HS-27A (cell line): ENCODE results near the gene SLC15A5.

ENCODE experiments used
- DNase-seq: peaks from one replicate; pipeline ENCODE4 v3.0.0-alpha.2; 2012; ENCODE audit warnings: low read depth, missing footprints

SLC15A5 gene, protein sequence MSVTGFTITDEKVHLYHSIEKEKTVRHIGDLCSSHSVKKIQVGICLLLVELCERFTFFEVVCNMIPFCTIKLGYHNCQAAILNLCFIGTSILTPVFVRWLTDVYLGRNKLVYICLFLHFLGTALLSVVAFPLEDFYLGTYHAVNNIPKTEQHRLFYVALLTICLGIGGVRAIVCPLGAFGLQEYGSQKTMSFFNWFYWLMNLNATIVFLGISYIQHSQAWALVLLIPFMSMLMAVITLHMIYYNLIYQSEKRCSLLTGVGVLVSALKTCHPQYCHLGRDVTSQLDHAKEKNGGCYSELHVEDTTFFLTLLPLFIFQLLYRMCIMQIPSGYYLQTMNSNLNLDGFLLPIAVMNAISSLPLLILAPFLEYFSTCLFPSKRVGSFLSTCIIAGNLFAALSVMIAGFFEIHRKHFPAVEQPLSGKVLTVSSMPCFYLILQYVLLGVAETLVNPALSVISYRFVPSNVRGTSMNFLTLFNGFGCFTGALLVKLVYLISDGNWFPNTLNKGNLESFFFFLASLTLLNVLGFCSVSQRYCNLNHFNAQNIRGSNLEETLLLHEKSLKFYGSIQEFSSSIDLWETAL

DNA sequence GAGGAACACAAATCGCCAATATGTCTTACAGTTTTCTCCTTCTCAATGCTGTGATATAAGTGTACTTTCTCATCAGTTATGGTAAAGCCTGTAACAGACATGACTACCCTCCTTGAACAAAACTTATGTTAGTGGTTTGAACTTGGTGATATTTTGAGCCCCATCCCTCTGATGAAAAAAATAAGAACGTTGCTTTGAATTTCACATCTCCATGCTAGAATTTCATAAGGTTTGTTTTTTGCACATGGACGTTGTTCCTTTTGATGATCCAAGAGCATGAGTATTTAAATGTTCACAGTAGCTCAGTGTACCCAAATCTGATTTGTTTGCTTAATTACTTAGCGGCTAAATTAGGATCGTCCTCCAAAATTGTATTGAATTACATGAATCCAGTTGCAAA lies at the start of gene SLC15A5:
SLC15A5 (minus strand) TSS at position 101 of the 400 bp plus-strand sequence; CDS start at position 101, 0 bp downstream.
- DNase-seq: no peak

DNA sequence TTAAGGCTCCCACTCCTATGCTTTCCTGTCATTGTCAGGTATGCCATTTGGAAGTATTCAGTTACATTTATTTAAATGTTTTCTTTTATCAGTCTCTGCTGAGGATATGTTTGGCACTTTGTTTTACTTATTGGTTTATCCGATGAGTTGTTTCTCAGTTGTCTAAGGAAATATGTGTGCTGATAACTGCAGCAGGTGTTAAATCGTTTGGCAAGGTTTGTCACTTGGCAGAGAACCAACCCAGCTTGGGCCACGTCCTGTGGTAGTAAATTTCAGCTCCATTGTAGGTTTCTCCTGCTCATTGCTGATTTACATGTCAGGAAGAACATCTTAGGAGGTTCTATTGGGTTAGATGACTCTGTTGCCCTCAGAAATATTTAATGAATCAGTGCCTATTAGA lies 47.9 kb upstream of the SLC15A5 start:
- no peak for DNase-seq

DNA sequence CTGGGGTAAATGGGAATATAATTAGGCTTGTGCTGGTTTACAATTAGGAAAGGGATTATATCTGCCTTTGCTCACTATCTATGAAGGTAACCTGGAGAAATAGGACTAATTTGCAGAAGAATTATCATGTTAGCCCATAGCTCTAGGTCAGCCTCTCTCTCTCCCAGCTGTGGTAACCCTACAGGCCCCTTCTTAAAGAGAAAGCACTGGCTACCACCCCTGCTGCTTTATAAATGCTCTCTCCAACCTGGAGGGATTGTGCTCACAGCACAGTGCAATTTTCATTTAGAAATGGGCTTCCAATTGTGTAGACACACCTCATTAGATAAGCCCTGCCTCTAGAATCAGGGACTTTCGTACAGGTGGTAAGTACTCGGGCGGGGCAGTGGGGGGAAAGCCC lies 47.3 kb upstream of the SLC15A5 start:
- no peak for DNase-seq

DNA sequence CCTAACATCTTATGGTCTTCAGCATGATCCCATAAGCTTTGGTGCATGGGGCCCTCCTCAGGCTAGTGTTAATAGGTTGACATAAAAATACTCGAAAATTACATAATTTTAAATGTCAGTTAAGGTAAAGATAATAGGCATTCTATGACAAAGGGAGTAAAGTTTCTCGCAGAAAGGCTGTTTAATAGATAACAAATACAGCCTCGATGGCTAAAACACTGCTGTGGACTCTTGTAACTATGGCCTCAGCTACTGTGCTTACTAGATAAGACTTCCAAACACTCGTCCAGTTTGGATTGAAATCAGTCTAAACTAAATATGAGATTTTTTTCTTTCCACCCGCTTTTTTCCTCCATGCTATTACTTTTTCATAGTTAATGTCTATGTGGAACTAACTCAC lies 46.8 kb upstream of the SLC15A5 start:
- DNase-seq: no peak

DNA sequence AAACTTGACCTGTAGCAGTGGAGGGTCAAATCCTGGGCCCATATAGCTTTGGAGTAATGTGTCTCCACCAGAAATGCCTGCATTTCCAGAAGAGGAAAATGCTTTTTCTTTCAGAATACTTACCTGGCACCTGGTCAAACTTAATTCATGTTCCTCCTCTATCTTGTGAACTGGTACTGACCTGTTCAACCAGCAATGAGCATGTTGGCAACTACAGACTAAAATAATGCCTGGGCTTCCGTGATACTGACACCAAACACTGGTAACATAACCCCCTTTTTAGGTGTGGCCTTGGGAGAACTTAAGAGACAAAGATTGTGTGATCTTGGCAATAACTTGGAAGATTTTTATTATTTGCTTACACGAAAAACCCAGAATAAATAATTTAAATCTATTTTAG lies 46.2 kb upstream of the SLC15A5 start:
- no peak for DNase-seq

DNA sequence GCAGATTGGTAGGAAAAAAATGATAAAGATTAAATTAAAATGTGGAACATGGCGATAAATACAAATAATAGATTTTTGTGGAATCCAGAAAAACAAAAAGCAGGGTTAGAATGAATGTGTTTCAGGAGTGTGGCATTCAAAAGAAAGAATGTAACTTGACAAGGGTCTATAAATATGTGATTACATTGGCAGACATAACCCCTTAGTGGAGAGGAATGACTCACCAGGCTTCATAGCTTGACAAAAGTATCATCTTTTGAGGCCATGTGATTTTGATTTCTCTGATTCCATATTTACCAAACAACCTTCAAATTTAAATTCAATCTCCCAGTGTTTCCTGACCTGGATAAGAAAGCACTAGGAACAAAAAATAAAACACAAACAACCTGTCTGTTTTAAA lies 45.5 kb upstream of the SLC15A5 start:
- peak; percentile 36 for DNase-seq

DNA sequence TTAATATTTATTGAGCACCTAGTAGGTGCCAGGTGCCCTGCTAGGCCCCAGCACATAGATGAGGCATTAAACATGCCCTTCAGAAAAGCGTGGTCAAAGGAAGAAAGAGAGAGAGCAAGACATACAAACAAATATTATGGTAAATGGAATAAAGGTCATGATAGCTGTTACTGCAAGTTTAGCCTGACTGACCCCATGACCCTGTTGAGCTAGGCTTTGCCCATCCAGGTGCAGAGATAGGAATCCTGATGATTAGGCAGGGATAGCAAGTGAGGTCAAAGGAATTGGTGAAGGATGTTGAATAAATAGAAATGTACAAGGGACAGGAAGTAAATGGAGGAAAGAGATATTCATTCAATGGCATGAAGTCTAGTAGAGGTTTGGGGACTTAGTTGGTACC lies 33.4 kb upstream of the SLC15A5 start:
- DNase-seq: no peak

DNA sequence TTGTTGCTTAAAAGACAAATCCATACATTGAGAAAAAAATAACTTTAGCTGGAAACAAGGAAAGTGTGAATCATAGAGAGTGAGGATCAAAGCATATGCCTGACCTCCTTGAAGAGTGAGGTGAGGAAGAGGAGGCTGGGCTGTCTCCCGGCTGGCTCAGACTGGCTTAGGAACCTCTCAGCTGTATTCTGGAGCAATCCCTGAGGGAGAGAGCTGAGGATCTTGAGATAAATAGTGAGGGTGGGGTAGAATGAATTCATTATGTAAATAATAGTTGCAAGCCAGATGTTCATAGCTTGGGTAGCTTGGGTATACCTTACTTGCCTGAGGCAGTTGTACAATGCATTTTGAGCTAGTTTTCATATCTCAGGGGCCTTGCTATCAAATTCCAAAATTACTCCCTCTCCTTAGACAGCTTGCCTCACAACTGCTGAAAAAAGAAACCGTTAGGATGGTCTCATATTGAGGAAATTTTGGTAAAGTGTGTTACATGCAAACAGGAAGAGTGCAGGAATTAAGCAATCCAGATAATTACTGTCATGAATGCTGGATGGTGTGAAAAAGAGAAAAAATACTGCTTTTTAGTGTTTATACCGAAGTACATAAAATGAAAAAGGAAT lies 30.5 kb upstream of the SLC15A5 start:
- no peak for DNase-seq

DNA sequence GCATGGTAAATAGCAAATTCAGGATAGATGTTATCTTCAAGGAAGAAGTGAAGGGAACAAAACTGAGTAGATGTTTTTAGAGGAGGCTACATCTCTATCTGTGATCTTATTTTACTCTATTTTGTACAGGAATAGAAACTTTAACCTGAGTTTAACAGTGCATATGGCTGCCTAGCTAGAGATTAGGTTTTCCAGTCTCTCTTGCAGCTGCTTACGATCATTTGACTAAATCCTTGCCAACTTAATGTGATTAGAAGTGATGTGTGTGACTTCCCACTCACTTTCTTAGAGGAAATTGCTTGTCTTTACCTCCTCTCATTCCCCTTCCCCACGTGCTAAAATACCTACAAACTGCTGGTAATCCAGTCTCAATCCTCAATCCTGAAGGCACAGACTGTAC lies 26.5 kb upstream of the SLC15A5 start:
- DNase-seq: no peak

DNA sequence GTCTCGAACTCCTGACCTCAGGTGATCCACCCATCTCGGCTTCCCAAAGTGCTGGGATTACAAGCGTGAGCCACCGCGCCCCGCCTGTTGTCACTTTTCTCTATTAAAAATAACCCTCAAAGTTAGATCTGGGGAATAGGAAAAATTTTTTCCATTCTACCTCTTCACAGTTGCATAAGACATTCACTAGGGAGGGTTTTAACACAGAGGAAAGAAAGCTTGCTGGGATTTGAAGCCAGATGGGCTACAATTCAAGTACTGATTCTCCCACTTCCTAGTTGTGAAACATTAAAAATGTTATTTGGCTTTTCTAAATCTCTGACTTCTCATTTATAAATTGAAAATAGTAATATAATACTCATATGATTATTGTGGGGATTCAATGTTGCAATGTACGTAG lies 23.3 kb upstream of the SLC15A5 start:
- no peak for DNase-seq

DNA sequence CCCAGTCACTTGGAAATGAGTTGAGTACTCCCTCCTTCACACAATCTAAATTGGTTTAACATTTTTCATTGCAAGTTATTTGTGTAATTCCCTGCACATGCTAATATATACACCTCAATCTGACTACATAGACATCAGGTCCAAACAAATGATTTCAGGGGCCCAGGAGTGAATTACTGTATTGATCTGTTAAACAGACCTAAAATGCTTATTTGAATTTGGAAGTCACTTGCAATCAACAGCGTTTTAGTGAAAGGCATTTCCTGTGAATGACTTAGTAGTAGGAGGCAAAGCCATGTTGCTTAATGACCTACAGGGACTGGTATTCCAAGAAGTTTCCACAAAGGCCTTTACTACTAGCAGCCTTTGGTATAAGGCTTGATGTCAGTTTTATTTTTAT lies 22.6 kb upstream of the SLC15A5 start:
- DNase-seq: no peak

DNA sequence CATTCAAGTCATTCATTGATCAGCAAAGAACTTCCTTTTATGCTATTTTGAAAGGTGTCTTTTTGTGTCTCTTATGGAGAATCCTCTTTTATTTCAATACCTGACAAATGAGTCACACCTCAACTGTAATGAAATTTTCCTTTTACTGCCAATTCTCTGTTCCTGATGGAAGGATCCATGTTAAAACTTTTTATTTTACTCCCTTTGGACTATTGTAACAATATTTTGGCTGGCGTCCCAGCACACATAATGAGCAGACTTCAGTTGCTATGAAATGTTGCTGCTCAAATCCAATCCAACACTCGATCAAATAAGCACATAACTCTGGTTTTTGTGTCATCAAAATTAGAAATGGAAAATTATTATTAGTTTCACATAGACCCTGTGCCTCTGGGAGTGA lies 21.9 kb upstream of the SLC15A5 start:
- DNase-seq: no peak

DNA sequence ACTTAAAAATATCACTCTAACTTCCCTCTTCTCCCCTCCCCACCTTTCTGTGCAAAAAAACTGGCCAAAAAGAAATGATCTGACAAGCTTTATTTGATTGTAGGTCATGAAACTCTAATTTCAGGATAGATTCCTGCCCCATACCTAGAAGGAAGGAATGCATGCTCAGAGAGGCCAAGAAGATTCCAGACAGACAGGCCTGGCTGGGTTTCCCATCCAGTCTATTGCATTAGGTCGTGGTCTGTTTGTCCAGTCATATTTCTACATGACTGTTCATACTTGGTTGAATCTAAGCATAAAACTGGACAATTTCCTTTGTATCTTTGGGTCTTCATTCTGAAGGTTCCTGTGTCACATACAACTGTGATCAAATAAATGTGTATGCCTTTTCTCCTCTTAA lies 20.0 kb upstream of the SLC15A5 start:
- no peak for DNase-seq

DNA sequence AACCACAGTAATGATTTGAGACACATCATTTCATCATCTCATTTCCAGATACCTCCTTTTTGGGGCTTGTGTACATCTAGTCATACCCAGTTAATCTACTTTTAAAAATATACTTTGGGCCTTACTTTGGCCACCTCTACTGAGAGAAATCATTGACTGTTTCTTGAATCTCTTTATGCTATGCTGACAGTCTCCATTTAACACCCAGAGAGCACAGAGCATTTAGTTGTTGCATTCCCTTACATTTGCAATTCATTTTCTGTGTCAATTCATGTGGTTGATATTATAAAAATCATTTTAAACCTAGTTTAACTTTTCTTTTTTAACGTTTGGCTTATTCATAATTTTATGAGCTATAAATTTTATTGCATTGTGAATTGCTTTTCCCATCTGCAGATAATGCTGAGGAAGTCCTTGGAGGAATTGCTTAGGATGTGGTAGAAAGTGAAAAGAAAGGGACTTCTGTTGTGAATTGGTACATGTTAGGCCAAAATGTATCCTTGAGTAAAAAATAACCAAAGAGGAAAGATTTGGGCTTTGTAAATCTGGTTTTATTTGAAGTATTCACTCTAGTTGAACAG lies 17.0 kb upstream of the SLC15A5 start:
- DNase-seq: no peak

DNA sequence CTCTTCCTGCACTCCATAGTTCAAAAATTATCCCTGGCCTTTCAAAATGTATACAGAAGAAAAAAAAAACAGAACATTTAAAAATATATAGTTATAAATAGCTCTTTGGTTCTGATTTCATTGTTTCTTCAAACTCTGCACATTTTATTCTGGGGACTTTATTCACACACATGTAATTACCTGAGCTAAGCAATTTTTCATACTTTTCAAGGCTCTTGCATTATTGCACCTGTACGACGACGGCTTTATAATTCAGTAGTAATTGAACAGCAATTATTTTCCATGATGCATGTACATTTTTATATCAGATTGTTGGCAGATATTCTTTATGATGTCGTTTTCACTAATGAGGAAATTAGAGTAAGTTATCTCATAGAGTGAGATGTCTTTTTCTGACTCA lies 13.5 kb upstream of the SLC15A5 start:
- DNase-seq: no peak

DNA sequence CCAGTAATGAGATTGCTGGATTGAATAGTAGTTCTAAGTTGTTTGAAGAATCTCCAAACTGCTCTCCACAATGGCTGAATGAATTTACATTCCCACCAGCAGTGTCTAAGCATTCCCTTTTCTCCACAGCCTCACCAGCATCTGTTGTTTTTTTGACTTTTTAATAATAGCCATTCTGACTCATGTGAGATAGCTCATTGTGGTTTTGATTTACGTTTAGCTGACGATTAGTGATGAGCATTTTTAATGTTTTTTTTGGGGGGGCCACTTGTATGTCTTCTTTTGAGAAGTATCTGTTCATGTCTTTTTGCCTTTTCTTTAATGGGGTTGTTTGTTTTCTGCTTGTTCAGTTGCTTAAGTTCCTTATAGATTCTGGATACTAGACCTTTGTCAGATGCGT lies 8.1 kb upstream of the SLC15A5 start:
- DNase-seq: no peak

DNA sequence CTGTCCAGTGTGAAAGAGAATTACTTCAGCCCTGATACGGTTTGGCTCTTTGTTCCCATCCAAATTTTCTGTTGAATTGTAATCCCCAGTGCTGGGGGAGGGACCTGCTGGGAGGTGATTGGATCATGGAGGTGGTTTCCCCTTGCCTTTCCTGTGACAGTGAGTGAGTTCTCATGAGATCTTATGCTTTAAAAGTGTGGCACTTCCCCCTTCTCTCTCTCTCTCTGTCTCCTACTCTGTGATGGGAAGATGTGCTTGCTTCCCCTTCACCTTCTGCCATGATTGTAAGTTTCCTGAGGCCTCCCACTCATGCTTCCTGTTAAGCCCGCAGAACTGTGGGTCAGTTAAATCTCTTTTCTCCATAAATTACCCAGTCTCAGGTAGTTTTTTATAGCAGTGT lies 5.5 kb upstream of the SLC15A5 start:
- DNase-seq: no peak

DNA sequence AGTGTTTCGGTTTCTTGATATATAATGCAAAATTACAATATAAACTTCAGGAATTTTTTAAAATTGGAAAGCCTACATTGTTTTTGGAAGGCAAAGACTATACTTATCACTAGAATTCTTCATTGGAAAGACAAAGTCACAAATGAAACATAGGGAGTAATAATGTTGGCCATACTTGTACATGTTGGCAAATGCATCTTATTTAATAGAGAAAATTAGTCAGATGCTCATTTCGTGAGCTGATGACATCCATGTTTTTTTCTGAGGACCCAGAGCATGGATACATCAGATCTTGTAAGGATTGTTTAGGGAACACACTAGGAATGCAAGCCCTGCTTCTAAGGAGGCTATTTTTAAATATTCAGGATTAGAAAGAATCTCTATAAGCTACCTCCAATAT lies 4.6 kb upstream of the SLC15A5 start:
- no peak for DNase-seq

DNA sequence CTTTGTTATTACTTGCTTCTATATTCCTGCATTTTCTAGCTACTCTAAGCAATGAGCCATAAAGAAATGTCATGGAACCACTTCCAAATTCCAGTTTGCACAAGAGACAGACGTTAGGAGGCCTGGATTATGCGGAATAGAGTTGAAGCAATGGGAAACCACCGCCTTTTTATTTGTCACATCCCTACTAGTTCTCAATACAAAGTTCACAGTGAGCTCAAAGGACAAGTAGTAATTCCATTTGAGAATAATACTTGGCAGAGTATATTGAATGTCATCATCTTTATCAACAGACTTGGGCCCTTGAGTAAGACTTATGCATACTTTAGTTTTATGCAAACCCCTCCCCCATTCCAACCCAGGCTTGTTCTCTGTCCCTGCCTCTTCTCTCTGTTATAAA lies 3.7 kb upstream of the SLC15A5 start:
- DNase-seq: peak; percentile 83

DNA sequence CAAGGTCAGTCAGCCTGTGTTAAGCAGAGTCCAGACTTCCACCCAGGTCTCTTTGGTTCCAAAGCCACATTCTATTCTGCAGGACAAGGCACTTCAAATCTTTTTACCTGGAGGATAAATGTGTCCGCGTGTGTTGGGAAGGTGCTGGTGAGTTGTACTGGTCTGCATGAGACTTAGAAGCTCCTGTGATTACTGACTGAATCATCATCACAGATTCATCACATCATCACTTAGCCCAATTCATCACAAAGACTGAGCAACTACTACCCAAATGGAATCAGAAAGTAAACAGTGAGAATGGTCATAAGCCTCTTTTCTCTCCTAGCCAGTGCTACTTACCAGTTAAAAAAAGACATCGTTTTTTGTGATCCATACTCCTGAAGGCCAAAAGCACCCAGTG lies 5.3 kb downstream of the SLC15A5 start:
- no peak for DNase-seq

DNA sequence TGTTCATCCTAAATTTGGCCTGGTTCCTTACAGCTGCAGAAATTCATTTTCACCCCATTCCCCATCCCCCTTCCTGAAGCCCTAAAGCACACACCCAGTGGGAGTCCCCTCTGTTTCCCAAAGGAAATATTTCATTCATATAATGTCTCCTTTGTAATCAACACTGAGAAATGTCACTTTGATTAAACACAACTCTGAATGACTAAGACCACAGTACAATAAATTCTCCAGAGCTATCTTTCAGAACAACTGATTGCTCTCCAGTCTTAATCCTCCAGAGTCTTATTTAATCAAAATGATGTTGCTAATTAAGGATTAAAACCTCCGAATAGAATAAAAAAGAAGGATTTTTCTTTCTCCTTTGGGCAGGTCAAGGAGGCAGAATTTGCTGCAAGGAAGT lies 6.4 kb downstream of the SLC15A5 start:
- DNase-seq: no peak

DNA sequence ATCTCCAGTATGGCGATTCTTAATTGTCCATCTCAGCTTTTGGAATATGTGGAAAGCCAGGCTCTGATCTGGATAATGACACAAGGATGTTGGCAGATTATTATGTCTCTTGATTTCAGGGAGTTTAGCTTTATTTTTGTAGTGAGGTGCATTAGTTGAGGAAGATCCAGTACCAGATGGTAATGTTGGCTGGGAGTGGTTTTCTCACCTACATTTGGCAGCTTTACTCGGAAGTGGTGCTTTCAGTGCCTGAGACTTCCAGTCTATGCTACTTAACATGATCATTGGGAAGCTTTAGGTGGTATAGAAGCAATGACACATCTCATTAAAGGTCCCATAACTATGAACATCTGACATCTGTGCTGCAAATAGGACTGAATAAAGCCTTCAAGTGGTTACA lies 7.5 kb downstream of the SLC15A5 start:
- DNase-seq: no peak

DNA sequence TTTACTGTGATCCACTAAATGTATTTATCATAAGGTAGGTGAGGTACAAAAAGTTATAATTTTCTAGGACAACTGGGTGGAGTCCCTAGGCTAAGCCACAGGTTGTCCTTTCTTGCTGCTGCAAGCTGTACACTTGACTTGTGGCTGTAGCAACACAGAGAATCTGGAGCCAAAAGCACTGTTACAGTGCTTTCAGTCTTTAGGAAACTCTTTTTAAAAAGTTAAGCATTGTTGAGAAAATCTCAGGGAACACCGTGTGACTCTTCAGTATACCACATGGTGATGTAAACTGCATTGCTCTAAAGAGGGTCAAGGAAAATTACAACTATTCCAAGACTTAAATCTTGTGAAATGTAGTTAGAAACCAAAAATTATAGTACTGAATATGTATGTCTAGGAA lies 11.4 kb downstream of the SLC15A5 start:
- DNase-seq: no peak
